OCI-LY3 (cell line): Measurements from ENCODE around the gene ARHGAP24.

Source experiments
- EZH2phosphoT487 ChIP-seq: fragments of 200-600 bp; shearing (Covaris generic); IDR thresholded peaks from 2 replicates; pipeline ENCODE4 v1.6.1; 2018; ENCODE audit warnings: antibody characterized with exemption, mixed run types, low read depth
- TF ChIP-seq, protein P1 (sequence below): fragments of 200-600, 300-600 bp; sonication (generic); IDR thresholded peaks from 2 replicates; pipeline ENCODE4 v1.5.1; 2014; ENCODE audit warnings: antibody characterized with exemption, low read length, low read depth

DNA sequence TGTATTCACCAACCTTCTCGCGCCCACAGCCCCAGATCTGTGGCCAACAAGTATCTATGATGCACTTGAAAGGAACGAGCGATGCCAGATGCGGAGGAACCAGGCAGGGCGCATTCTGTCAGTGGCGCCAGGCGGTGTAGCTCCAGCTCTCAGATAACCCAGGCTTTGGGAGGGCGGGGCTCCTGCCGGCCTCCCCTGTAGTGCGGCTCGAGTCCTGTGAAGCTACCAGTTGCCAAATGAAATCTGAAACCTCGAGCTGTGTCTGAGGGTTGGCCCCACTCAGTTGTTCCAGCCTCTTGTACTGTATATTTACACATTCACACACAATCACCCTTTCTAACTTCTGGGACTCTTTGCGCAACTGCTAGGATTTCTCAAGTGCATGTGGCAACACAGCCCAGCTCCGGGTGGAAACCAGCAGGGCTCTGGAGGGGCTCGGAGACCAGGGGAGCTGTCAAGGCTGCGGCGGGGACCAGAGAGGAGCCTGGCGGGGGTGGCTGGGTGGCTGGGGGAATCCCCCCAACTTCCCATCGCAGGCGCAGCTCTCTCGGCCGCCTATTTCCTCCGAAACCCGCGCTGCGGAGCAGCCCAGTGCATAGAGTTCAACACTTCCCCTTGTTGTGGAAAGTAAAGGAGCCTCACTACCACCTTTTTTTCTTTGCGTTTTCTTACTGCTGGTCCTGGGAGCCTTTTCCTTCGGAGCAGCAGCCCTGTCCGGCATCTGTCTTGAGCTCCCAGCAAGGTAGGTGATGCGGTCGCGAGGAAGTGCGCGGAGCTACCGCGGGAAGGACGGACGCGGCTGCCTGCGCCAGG lies at the start of gene ARHGAP24:
- TF ChIP-seq, protein P1, sequence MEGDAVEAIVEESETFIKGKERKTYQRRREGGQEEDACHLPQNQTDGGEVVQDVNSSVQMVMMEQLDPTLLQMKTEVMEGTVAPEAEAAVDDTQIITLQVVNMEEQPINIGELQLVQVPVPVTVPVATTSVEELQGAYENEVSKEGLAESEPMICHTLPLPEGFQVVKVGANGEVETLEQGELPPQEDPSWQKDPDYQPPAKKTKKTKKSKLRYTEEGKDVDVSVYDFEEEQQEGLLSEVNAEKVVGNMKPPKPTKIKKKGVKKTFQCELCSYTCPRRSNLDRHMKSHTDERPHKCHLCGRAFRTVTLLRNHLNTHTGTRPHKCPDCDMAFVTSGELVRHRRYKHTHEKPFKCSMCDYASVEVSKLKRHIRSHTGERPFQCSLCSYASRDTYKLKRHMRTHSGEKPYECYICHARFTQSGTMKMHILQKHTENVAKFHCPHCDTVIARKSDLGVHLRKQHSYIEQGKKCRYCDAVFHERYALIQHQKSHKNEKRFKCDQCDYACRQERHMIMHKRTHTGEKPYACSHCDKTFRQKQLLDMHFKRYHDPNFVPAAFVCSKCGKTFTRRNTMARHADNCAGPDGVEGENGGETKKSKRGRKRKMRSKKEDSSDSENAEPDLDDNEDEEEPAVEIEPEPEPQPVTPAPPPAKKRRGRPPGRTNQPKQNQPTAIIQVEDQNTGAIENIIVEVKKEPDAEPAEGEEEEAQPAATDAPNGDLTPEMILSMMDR: 0 out of 2 replicates have a peak, but pooled peaks have one; percentile 8
- TF ChIP-seq EZH2phosphoT487: no peak
